A673 (cell line): Measurements from ENCODE around the gene ANKUB1. TPM values are rescaled to one million over a fixed set of nuclear protein-coding genes. Genes with fewer than 3 reads are reported as not detected.

Experiments
- BruUV-seq: library from RNA; stranded (reverse); fragments of 400-500 nt; replicated peaks from 2 replicates; lab custom pipeline; 2021; lab: Mats Ljungman, UMichigan
- CTCF ChIA-PET: fragments of 300-600 bp; sonication (Branson Sonifier 250); formaldehyde crosslinking; loops from one replicate; lab custom pipeline; 2022; ENCODE audit warnings: antibody characterized with exemption; lab: Charles Lee
- POLR2A ChIA-PET: fragments of 300-600 bp; sonication (Branson Sonifier 250); formaldehyde crosslinking; loops from one replicate; lab custom pipeline; 2022; ENCODE audit warnings: antibody characterized with exemption; ENCODE audit not compliant: low non-redundant PET; lab: Charles Lee
- DNase-seq: peaks from one replicate; pipeline ENCODE4 v3.0.0-alpha.2; 2015; ENCODE audit warnings: low spot score
- H3K27ac ChIP-seq: fragments of 200-600 bp; sonication (generic); 2 replicates; pipeline ENCODE4 v1.5.1; 2016; ENCODE audit warnings: mixed run types, low read depth, mild to moderate bottlenecking, mixed read lengths, antibody characterized with exemption, low read length; ENCODE audit not compliant: poor library complexity, severe bottlenecking
- H3K27me3 ChIP-seq: fragments of 200-600 bp; sonication (generic); replicated peaks from 2 replicates; pipeline ENCODE4 v1.6.1; 2017; ENCODE audit warnings: mixed run types, low read depth, mild to moderate bottlenecking, mixed read lengths, antibody characterized with exemption, low read length; ENCODE audit not compliant: insufficient read depth, poor library complexity
- H3K36me3 ChIP-seq: fragments of 200-600 bp; sonication (generic); 2 replicates; pipeline ENCODE4 v1.6.1; 2016; ENCODE audit warnings: mixed run types, mild to moderate bottlenecking, mixed read lengths, antibody characterized with exemption, low read length; ENCODE audit not compliant: insufficient read depth, poor library complexity, severe bottlenecking
- H3K4me1 ChIP-seq: fragments of 200-600 bp; sonication (generic); 2 replicates; pipeline ENCODE4 v1.6.1; 2017; ENCODE audit warnings: mixed run types, mild to moderate bottlenecking, mixed read lengths, antibody characterized with exemption, low read length; ENCODE audit not compliant: insufficient read depth, poor library complexity, severe bottlenecking
- H3K4me3 ChIP-seq: fragments of 200-600 bp; sonication (generic); 2 replicates; pipeline ENCODE4 v1.5.1; 2016; ENCODE audit warnings: low read depth, mixed run types, mild to moderate bottlenecking, mixed read lengths, low read length; ENCODE audit not compliant: poor library complexity, severe bottlenecking
- H3K9me3 ChIP-seq: fragments of 200-600 bp; sonication (generic); 2 replicates; pipeline ENCODE4 v1.6.1; 2016; ENCODE audit warnings: mixed run types, low read depth, mild to moderate bottlenecking, mixed read lengths, antibody characterized with exemption, low read length; ENCODE audit not compliant: poor library complexity, severe bottlenecking
- CTCF ChIP-seq: fragments of 300-800, 200-600 bp; sonication (generic); conservative IDR thresholded peaks from 2 replicates; pipeline ENCODE4 v1.5.1; 2017; ENCODE audit warnings: low read depth, mild to moderate bottlenecking, antibody characterized with exemption, low read length, moderate library complexity, mixed read lengths
- EZH2 ChIP-seq: fragments of 200-600 bp; sonication (generic); IDR thresholded peaks from 2 replicates; pipeline ENCODE4 v1.6.1; 2017; ENCODE audit warnings: borderline replicate concordance, low read depth, mild to moderate bottlenecking, mixed read lengths, antibody characterized with exemption, low read length; ENCODE audit not compliant: poor library complexity, severe bottlenecking
- intact Hi-C: fragments of 100-400 bp; cut with micrococcal nuclease; formaldehyde crosslinking; loops from one replicate; pipeline ENCODE4 v1.10.0; 2022; ENCODE audit not compliant: unreplicated experiment
- total RNA-seq: library from RNA; stranded (reverse); gene quantifications from 2 replicates; pipeline ENCODE4 v1.2.3, GENCODE V29; 2021

The ANKUB1 gene
- total RNA-seq, 1 experiment from 2014 or later = not detected

GRCh38 chr3:149806171-149806778 is 13.9 kb upstream of the ANKUB1 start:
- TF ChIP-seq CTCF (no peak), EZH2 (no peak)
- BruUV-seq = no TSS peak
- Histone ChIP-seq H3K27me3 (no peaks in the 10 kb centered on the region), H3K36me3 (no peaks in the 10 kb centered on the region), H3K9me3 (no peaks in the 10 kb centered on the region), H3K27ac (no peak overlapping the region), H3K4me3 (no peak overlapping the region), H3K4me1 (peaks cover 4% of the 10 kb centered on the region)
- CTCF ChIA-PET = no interaction called here
- no peak for DNase-seq
- POLR2A ChIA-PET = no interaction called here
- intact Hi-C loops = loop anchor here (5.0 kb wide), 1 partner anchor 39 kb away; no protein-coding TSS in a partner anchor

- ChIA-PET CTCF (interaction anchor here (0.5 kb wide), 1 partner anchor 140 kb away, joined by 3 read pairs; no protein-coding TSS in a partner anchor), POLR2A (interaction anchor here (0.5 kb wide), 1 partner anchor 8 kb away, joined by 4 read pairs; no protein-coding TSS in a partner anchor)
- intact Hi-C loops = no loop called here
- Histone ChIP-seq H3K36me3 (no peaks in the 10 kb centered on the region), H3K4me3 (no peak overlapping the region), H3K27me3 (no peaks in the 10 kb centered on the region), H3K27ac (no peak overlapping the region), H3K9me3 (no peaks in the 10 kb centered on the region), H3K4me1 (no peaks in the 10 kb centered on the region)
- TF ChIP-seq EZH2 (no peak), CTCF (no peak)
- BruUV-seq = no TSS peak
- DNase-seq = no peak
Observed at GRCh38 chr3:149801639-149802038, 9.3 kb upstream of the ANKUB1 start.

- H3K27me3 ChIP-seq = no peaks in the 10 kb centered on the region
- CTCF ChIA-PET = interaction anchor here (0.5 kb wide), 1 partner anchor 140 kb away, joined by 3 read pairs; no protein-coding TSS in a partner anchor
- BruUV-seq = no TSS peak
- no peaks in the 10 kb centered on the region for H3K36me3 ChIP-seq
- no peak overlapping the region for H3K27ac ChIP-seq
- intact Hi-C loops = no loop called here
- no peaks in the 10 kb centered on the region for H3K4me1 ChIP-seq
- no peak for TF ChIP-seq CTCF
- TF ChIP-seq EZH2 = no peak
- H3K4me3 ChIP-seq = no peak overlapping the region
- POLR2A ChIA-PET = interaction anchor here (0.5 kb wide), 1 partner anchor 7 kb away, joined by 4 read pairs; no protein-coding TSS in a partner anchor
- no peak for DNase-seq
- H3K9me3 ChIP-seq = no peaks in the 10 kb centered on the region
Observed at GRCh38 chr3:149801195-149801594, 8.8 kb upstream of the ANKUB1 start.
